G401 (cell line): ENCODE results near the gene MTFP1. TPM values are rescaled to one million over a fixed set of nuclear protein-coding genes. Genes with fewer than 3 reads are reported as not detected.
"Not testable (repeated sequence)": the region's sequence is repeated elsewhere in the genome, so short reads cannot be mapped to it uniquely, and the experiment has no call there.

ENCODE experiments used
- DNase-seq: peaks from one replicate; pipeline ENCODE4 v3.0.0-alpha.2; 2015; ENCODE audit warnings: low spot score
- in situ Hi-C: cut with HindIII; loops from 2 replicates; pipeline ENCODE4 v1.10.0; 2016; ENCODE audit warnings: low sequenced_read_pairs, mixed read lengths
- total RNA-seq: library from RNA; depleted of rRNA; stranded (reverse); fragments of >200 nt; shearing (Covaris generic); gene quantifications from 2 replicates; pipeline ENCODE4 v1.2.3, GENCODE V29; 2014

MTFP1 gene
- total RNA-seq, 1 experiment from 2014 or later: 79.7 TPM

GRCh38 chr22:30399718-30400117 lies 25.9 kb upstream of the MTFP1 start:
- no peak for DNase-seq
- in situ Hi-C loops: no loop called here

- no peak for DNase-seq
- in situ Hi-C loops: no loop called here
These were observed 25.4 kb upstream of the MTFP1 start for GRCh38 chr22:30400159-30400558.

- in situ Hi-C loops, DNase-seq: not testable (repeated sequence)
These were observed 24.5 kb upstream of the MTFP1 start for GRCh38 chr22:30401024-30401423.

- in situ Hi-C loops: no loop called here
- DNase-seq: no peak
These were observed 23.4 kb upstream of the MTFP1 start for GRCh38 chr22:30402028-30402765.

GRCh38 chr22:30402766-30403104 lies 22.8 kb upstream of the MTFP1 start:
- in situ Hi-C loops, DNase-seq: not testable (repeated sequence)

- in situ Hi-C loops: no loop called here
- DNase-seq: no peak
These were observed 21.3 kb upstream of the MTFP1 start for GRCh38 chr22:30404307-30404706.

- in situ Hi-C loops: no loop called here
- DNase-seq: no peak
These were observed 19.8 kb upstream of the MTFP1 start for GRCh38 chr22:30405731-30406130.

GRCh38 chr22:30406400-30406799 lies 19.2 kb upstream of the MTFP1 start:
- in situ Hi-C loops: no loop called here

GRCh38 chr22:30408388-30409102 lies 17.0 kb upstream of the MTFP1 start:
- in situ Hi-C loops: no loop called here
- DNase-seq: no peak

More at GRCh38 chr22:30406400-30406799, 19.2 kb upstream of the MTFP1 start:
- DNase-seq: no peak

- in situ Hi-C loops: no loop called here
- DNase-seq: no peak
These were observed 13.8 kb upstream of the MTFP1 start for GRCh38 chr22:30411780-30412179.

GRCh38 chr22:30413001-30413400 lies 12.6 kb upstream of the MTFP1 start:
- in situ Hi-C loops: no loop called here
- DNase-seq: no peak

GRCh38 chr22:30413745-30414524 lies 11.6 kb upstream of the MTFP1 start:
- no peak for DNase-seq
- in situ Hi-C loops: no loop called here

- DNase-seq: no peak
- in situ Hi-C loops: no loop called here
These were observed 11.0 kb upstream of the MTFP1 start for GRCh38 chr22:30414525-30415047.

GRCh38 chr22:30416403-30416802 lies 9.2 kb upstream of the MTFP1 start:
- in situ Hi-C loops: no loop called here
- DNase-seq: no peak

- in situ Hi-C loops: no loop called here
- no peak for DNase-seq
These were observed 8.7 kb upstream of the MTFP1 start for GRCh38 chr22:30416837-30417236.

- no peak for DNase-seq
- in situ Hi-C loops: no loop called here
These were observed 5.0 kb upstream of the MTFP1 start for GRCh38 chr22:30420347-30421125.

GRCh38 chr22:30421695-30422480 lies 3.7 kb upstream of the MTFP1 start:
- DNase-seq: no peak
- in situ Hi-C loops: no loop called here

GRCh38 chr22:30422481-30423300 lies 2.9 kb upstream of the MTFP1 start:
- DNase-seq: no peak
- in situ Hi-C loops: no loop called here
